ENCODE results near the gene TMEM207. TPM values are rescaled to one million over a fixed set of nuclear protein-coding genes. Genes with fewer than 3 reads are reported as not detected.

Gene TMEM207
- total and polyA plus RNA-seq, 2 of the 13 experiments (the other 11 are each of a cell fraction or from before 2014, with no cell fraction given), result not detected

DNA sequence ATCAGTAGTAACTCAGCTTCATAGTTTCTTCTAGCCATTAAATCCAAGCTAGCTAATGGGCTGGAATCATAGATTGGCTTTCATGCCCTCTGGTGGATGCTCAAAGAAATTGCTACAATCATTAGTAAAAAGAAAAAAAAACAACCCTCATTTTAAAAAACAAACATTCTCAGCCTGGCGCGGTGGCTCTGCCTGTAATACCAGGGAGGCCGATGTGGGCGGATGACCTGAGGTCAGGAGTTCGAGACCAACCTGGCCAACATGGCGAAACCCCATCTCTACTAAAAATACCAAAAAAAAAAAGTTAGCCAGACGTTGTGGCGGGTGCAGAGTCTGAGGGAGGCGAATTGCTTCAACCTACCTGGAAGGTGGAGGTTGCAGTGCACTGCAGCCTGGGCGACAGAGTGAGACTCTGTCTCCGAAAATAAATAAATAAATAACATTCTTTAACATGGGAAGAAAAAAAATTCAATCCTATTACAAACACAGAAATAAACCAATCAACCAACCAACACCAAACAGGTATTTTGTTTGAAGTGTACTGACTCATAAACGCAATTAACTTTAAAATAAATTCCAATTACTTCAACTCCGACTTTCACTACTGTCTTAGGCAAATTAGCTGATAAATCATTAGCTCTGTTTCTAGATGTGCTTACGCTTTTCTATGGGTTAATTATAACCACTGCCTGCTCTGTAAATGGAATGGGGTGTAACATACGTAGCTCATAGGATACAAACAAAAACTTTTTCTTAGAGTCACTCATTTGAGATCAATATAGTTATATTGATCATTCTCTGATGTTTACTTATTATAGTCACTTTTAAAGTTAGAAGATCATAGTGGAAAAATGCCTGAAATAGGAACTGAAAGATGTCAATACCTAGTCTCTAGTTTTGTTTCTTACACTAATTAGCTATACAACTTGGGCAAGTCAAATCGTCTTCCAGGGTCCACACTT lies 24.9 kb downstream of the TMEM207 start (continued):
- TF ChIP-seq ZNF670 (CRISPR knock-in tag; IDR thresholded peaks at IDR 0.05; ENCODE audit: borderline replicate concordance) (0 out of 2 replicates have a peak, but pooled peaks have one; percentile 54), JUN (CRISPR knock-in tag; IDR thresholded peaks at IDR 0.05) (no peak), NR2F1 (CRISPR knock-in tag; IDR thresholded peaks at IDR 0.05) (peak in 1 of 2 experiments; percentile 71; a peak in 2 of 4 replicates), ZNF33A (CRISPR knock-in tag; IDR thresholded peaks at IDR 0.05; ENCODE audit: borderline replicate concordance) (no peak), SOX6 (IDR thresholded peaks at IDR 0.05) (no peak), SOX6 (CRISPR knock-in tag; IDR thresholded peaks at IDR 0.05) (peak; percentile 58), ZNF878 (CRISPR knock-in tag; IDR thresholded peaks at IDR 0.05) (0 out of 2 replicates have a peak, but pooled peaks have one; percentile 24), SALL1 (CRISPR knock-in tag; IDR thresholded peaks at IDR 0.05) (peak; percentile 76), GATA4 (IDR thresholded peaks at IDR 0.05; ENCODE audit: borderline replicate concordance, low read depth) (no peak), FOXP1 (IDR thresholded peaks at IDR 0.05) (no peak), FOXP1 (CRISPR knock-in tag; IDR thresholded peaks at IDR 0.05) (peak; percentile 29; the same call in 1 of the 2 replicates), MIXL1 (CRISPR knock-in tag; IDR thresholded peaks at IDR 0.05) (peak; percentile 82; the same call in 1 of the 2 replicates), ZNF788 (CRISPR knock-in tag; IDR thresholded peaks at IDR 0.05; ENCODE audit: borderline replicate concordance) (peak; percentile 30; the same call in 1 of the 2 replicates)
- TF ChIP-seq, protein P1, sequence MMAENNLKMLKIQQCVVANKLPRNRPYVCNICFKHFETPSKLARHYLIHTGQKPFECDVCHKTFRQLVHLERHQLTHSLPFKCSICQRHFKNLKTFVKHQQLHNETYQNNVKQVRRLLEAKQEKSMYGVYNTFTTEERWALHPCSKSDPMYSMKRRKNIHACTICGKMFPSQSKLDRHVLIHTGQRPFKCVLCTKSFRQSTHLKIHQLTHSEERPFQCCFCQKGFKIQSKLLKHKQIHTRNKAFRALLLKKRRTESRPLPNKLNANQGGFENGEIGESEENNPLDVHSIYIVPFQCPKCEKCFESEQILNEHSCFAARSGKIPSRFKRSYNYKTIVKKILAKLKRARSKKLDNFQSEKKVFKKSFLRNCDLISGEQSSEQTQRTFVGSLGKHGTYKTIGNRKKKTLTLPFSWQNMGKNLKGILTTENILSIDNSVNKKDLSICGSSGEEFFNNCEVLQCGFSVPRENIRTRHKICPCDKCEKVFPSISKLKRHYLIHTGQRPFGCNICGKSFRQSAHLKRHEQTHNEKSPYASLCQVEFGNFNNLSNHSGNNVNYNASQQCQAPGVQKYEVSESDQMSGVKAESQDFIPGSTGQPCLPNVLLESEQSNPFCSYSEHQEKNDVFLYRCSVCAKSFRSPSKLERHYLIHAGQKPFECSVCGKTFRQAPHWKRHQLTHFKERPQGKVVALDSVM (CRISPR knock-in tag; IDR thresholded peaks at IDR 0.05), result 0 out of 2 replicates have a peak, but pooled peaks have one; percentile 19
- TF ChIP-seq, protein P2, sequence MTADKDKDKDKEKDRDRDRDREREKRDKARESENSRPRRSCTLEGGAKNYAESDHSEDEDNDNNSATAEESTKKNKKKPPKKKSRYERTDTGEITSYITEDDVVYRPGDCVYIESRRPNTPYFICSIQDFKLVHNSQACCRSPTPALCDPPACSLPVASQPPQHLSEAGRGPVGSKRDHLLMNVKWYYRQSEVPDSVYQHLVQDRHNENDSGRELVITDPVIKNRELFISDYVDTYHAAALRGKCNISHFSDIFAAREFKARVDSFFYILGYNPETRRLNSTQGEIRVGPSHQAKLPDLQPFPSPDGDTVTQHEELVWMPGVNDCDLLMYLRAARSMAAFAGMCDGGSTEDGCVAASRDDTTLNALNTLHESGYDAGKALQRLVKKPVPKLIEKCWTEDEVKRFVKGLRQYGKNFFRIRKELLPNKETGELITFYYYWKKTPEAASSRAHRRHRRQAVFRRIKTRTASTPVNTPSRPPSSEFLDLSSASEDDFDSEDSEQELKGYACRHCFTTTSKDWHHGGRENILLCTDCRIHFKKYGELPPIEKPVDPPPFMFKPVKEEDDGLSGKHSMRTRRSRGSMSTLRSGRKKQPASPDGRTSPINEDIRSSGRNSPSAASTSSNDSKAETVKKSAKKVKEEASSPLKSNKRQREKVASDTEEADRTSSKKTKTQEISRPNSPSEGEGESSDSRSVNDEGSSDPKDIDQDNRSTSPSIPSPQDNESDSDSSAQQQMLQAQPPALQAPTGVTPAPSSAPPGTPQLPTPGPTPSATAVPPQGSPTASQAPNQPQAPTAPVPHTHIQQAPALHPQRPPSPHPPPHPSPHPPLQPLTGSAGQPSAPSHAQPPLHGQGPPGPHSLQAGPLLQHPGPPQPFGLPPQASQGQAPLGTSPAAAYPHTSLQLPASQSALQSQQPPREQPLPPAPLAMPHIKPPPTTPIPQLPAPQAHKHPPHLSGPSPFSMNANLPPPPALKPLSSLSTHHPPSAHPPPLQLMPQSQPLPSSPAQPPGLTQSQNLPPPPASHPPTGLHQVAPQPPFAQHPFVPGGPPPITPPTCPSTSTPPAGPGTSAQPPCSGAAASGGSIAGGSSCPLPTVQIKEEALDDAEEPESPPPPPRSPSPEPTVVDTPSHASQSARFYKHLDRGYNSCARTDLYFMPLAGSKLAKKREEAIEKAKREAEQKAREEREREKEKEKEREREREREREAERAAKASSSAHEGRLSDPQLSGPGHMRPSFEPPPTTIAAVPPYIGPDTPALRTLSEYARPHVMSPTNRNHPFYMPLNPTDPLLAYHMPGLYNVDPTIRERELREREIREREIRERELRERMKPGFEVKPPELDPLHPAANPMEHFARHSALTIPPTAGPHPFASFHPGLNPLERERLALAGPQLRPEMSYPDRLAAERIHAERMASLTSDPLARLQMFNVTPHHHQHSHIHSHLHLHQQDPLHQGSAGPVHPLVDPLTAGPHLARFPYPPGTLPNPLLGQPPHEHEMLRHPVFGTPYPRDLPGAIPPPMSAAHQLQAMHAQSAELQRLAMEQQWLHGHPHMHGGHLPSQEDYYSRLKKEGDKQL (CRISPR knock-in tag; IDR thresholded peaks at IDR 0.05; ENCODE audit: low read depth), result no peak
- TF ChIP-seq, protein P3, sequence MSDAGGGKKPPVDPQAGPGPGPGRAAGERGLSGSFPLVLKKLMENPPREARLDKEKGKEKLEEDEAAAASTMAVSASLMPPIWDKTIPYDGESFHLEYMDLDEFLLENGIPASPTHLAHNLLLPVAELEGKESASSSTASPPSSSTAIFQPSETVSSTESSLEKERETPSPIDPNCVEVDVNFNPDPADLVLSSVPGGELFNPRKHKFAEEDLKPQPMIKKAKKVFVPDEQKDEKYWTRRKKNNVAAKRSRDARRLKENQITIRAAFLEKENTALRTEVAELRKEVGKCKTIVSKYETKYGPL (CRISPR knock-in tag; IDR thresholded peaks at IDR 0.05), result no peak
- TF ChIP-seq, protein P4, sequence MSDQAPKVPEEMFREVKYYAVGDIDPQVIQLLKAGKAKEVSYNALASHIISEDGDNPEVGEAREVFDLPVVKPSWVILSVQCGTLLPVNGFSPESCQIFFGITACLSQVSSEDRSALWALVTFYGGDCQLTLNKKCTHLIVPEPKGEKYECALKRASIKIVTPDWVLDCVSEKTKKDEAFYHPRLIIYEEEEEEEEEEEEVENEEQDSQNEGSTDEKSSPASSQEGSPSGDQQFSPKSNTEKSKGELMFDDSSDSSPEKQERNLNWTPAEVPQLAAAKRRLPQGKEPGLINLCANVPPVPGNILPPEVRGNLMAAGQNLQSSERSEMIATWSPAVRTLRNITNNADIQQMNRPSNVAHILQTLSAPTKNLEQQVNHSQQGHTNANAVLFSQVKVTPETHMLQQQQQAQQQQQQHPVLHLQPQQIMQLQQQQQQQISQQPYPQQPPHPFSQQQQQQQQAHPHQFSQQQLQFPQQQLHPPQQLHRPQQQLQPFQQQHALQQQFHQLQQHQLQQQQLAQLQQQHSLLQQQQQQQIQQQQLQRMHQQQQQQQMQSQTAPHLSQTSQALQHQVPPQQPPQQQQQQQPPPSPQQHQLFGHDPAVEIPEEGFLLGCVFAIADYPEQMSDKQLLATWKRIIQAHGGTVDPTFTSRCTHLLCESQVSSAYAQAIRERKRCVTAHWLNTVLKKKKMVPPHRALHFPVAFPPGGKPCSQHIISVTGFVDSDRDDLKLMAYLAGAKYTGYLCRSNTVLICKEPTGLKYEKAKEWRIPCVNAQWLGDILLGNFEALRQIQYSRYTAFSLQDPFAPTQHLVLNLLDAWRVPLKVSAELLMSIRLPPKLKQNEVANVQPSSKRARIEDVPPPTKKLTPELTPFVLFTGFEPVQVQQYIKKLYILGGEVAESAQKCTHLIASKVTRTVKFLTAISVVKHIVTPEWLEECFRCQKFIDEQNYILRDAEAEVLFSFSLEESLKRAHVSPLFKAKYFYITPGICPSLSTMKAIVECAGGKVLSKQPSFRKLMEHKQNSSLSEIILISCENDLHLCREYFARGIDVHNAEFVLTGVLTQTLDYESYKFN (CRISPR knock-in tag; conservative IDR thresholded peaks at IDR 0.05), result no peak
